ENCODE data around the gene C16orf92. TPM values are rescaled to one million over a fixed set of nuclear protein-coding genes. Genes with fewer than 3 reads are reported as not detected.

The C16orf92 gene
- total and polyA plus RNA-seq, 2 donors (not counting 3 experiments of a cell fraction or from before 2014, with no cell fraction given), result not detected

DNA sequence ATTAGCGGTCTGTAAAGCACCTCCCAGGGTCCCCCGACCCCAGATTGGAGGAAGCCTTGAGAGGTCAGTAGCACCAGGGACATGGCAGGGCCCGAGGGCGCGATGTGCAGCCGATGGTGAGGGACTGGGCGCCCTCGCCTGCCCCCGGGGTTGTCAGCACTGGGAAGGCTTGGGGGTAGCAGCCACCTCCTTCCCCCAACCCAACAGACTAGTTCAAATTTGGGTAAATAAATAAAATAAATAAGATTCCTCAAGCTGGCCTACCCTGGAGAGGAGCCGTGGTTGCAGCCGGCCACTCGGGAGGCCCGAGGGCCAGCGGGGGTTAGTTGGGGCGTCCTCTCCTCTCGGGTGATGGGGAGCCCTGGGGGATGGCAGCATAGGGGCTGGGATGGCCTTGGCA is 1.5 kb downstream of the C16orf92 start:
- ChIA-PET POLR2A (no interaction called here), CTCF (interaction anchor here (0.6 to 2.3 kb wide), 2 partner anchors 7 to 248 kb away, joined by 4 to 16 read pairs; partner anchors contain the start of gene TLCD3B)
- no TSS peak for BruUV-seq (replicated peaks)
- FAIRE-seq (no peak), DNase-seq (ENCODE audit: low read depth, low spot score) (no peak)
- Histone ChIP-seq H3K4me2 (ENCODE audit: insufficient read depth, low read length) (no peak overlapping the region), H3K79me2 (ENCODE audit: control insufficient read depth, insufficient read depth, low read length) (no peaks in the 10 kb centered on the region), H3K4me3 (replicated peaks in 1 of 3; ENCODE audit: insufficient read depth in 1 of 3, low read depth in 1 of 3, low read length in 3 of 3) (no peak overlapping the region), H4K20me1 (replicated peaks; ENCODE audit: control insufficient read depth, extremely low read depth, insufficient read depth, low read length) (no peaks in the 10 kb centered on the region), H3K36me3 (ENCODE audit: control insufficient read depth in 2 of 2, extremely low read depth in 1 of 2, insufficient read depth in 2 of 2, low read length in 2 of 2) (no peaks in the 10 kb centered on the region), H2AFZ (ENCODE audit: low read depth, low read length) (no peak overlapping the region), H3K9me3 (replicated peaks; ENCODE audit: control insufficient read depth, insufficient read depth, low read length) (no peaks in the 10 kb centered on the region), H3K9ac (replicated peaks; ENCODE audit: extremely low read depth, insufficient read depth, low read length) (no peak overlapping the region), H3K27me3 (ENCODE audit: control insufficient read depth in 2 of 2, insufficient read depth in 2 of 2, low read length in 2 of 2) (peaks cover 3 to 4% of the 10 kb centered on the region in 2 experiments), H3K4me1 (ENCODE audit: control insufficient read depth, extremely low read depth, insufficient read depth, low read length) (no peaks in the 10 kb centered on the region), H3K9me1 (replicated peaks; ENCODE audit: control insufficient read depth, extremely low read depth, insufficient read depth, low read length) (no peaks in the 10 kb centered on the region), H3K27ac (ENCODE audit: insufficient read depth, low read depth, low read length) (no peak overlapping the region)
- intact Hi-C loops (cut with micrococcal nuclease) (no loop called here), dilution Hi-C loops (cut with MboI; ENCODE audit: extremely low pct_ligation_motif_present, low sequenced_read_pairs) (no loop called here)
- TF ChIP-seq POLR2A (IDR thresholded peaks at IDR 0.05; ENCODE audit: low read depth, low read length), result no peak
- no peak for TF ChIP-seq POLR2AphosphoS5 (IDR thresholded peaks at IDR 0.05; ENCODE audit: insufficient read depth, low read depth, low read length)
- no peak for TF ChIP-seq JUN (IDR thresholded peaks at IDR 0.05; ENCODE audit: borderline replicate concordance, insufficient read depth, insufficient read length, low read depth)
- no peak for TF ChIP-seq EZH2 (IDR thresholded peaks at IDR 0.05; ENCODE audit: borderline replicate concordance, low read depth, low read length, severe bottlenecking)

DNA sequence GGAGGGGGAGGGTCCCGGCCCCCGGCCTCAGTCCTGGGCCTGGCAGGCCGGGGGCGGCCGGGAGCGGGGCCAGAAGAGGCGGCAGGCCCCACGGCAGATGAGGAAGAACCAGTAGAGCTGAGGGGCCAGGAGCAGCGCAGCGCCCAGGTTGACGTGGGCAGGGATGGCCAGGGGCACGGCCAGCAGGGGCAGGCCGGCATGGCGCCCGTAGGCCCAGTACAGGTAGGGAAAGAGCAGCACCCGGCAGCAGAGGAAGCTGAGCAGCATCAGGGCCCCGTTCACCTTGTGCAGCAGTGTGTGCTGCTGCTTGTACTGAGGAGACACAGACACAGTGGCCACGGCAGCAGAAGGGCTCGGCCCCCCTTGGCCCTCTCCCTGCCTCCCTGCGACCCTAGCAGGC is 2.2 kb downstream of the C16orf92 start:
- H3K27me3 ChIP-seq (ENCODE audit: control insufficient read depth in 2 of 2, insufficient read depth in 2 of 2, low read length in 2 of 2), result peaks cover 6 to 10% of the 10 kb centered on the region in 2 experiments
- BruUV-seq (replicated peaks), result no TSS peak
- no peak overlapping the region for H2AFZ ChIP-seq (ENCODE audit: low read depth, low read length)
- H3K4me1 ChIP-seq (ENCODE audit: control insufficient read depth, extremely low read depth, insufficient read depth, low read length), result no peaks in the 10 kb centered on the region
- H4K20me1 ChIP-seq (replicated peaks; ENCODE audit: control insufficient read depth, extremely low read depth, insufficient read depth, low read length), result no peaks in the 10 kb centered on the region
- ChIA-PET POLR2A (no interaction called here), CTCF (interaction anchor here (0.6 kb wide), 1 partner anchor 248 kb away, joined by 4 read pairs; no protein-coding TSS in a partner anchor)
- H3K4me2 ChIP-seq (ENCODE audit: insufficient read depth, low read length), result no peak overlapping the region
- FAIRE-seq (no peak), DNase-seq (ENCODE audit: low read depth, low spot score) (no peak)
- H3K36me3 ChIP-seq (ENCODE audit: control insufficient read depth in 2 of 2, extremely low read depth in 1 of 2, insufficient read depth in 2 of 2, low read length in 2 of 2), result no peaks in the 10 kb centered on the region
- TF ChIP-seq MYC (IDR thresholded peaks at IDR 0.05; ENCODE audit: low read depth, low read length) (no peak), FOS (IDR thresholded peaks at IDR 0.05; ENCODE audit: borderline replicate concordance, insufficient read depth, low read length) (no peak), JUN (IDR thresholded peaks at IDR 0.05; ENCODE audit: borderline replicate concordance, insufficient read depth, insufficient read length, low read depth) (no peak), EZH2 (IDR thresholded peaks at IDR 0.05; ENCODE audit: borderline replicate concordance, low read depth, low read length, severe bottlenecking) (no peak), POLR2A (IDR thresholded peaks at IDR 0.05; ENCODE audit: low read depth, low read length) (no peak), GATA2 (IDR thresholded peaks at IDR 0.05; ENCODE audit: insufficient read depth, insufficient read length, low read depth, low read length) (no peak), POLR2AphosphoS5 (IDR thresholded peaks at IDR 0.05; ENCODE audit: insufficient read depth, low read depth, low read length) (no peak)
- TF ChIP-seq, protein P1, sequence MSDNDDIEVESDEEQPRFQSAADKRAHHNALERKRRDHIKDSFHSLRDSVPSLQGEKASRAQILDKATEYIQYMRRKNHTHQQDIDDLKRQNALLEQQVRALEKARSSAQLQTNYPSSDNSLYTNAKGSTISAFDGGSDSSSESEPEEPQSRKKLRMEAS (IDR thresholded peaks at IDR 0.05; ENCODE audit: insufficient read depth, insufficient read length), result no peak
- TF ChIP-seq, protein P2, sequence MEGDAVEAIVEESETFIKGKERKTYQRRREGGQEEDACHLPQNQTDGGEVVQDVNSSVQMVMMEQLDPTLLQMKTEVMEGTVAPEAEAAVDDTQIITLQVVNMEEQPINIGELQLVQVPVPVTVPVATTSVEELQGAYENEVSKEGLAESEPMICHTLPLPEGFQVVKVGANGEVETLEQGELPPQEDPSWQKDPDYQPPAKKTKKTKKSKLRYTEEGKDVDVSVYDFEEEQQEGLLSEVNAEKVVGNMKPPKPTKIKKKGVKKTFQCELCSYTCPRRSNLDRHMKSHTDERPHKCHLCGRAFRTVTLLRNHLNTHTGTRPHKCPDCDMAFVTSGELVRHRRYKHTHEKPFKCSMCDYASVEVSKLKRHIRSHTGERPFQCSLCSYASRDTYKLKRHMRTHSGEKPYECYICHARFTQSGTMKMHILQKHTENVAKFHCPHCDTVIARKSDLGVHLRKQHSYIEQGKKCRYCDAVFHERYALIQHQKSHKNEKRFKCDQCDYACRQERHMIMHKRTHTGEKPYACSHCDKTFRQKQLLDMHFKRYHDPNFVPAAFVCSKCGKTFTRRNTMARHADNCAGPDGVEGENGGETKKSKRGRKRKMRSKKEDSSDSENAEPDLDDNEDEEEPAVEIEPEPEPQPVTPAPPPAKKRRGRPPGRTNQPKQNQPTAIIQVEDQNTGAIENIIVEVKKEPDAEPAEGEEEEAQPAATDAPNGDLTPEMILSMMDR (IDR thresholded peaks at IDR 0.05; ENCODE audit: extremely low read depth in 1 of 2, insufficient read depth in 1 of 2, low read depth in 1 of 2, low read length in 2 of 2), result no peak
- no peaks in the 10 kb centered on the region for H3K9me3 ChIP-seq (replicated peaks; ENCODE audit: control insufficient read depth, insufficient read depth, low read length)
- no peak overlapping the region for H3K4me3 ChIP-seq (replicated peaks in 1 of 3; ENCODE audit: insufficient read depth in 1 of 3, low read depth in 1 of 3, low read length in 3 of 3)
- no peaks in the 10 kb centered on the region for H3K79me2 ChIP-seq (ENCODE audit: control insufficient read depth, insufficient read depth, low read length)
- H3K27ac ChIP-seq (ENCODE audit: insufficient read depth, low read depth, low read length), result no peak overlapping the region
- dilution Hi-C loops (cut with MboI; ENCODE audit: extremely low pct_ligation_motif_present, low sequenced_read_pairs), result no loop called here
- intact Hi-C loops (cut with micrococcal nuclease), result no loop called here
- H3K9me1 ChIP-seq (replicated peaks; ENCODE audit: control insufficient read depth, extremely low read depth, insufficient read depth, low read length), result no peaks in the 10 kb centered on the region
- no peak overlapping the region for H3K9ac ChIP-seq (replicated peaks; ENCODE audit: extremely low read depth, insufficient read depth, low read length)

All from endothelial cell of umbilical vein (primary cell).